Thyroid gland (tissue), 4 donors: ENCODE measurements around the gene STN1. TPM values are rescaled to one million over a fixed set of nuclear protein-coding genes. Genes with fewer than 3 reads are reported as not detected.

Source experiments
- DNase-seq, 2 donors: peaks; one replicate each; pipeline ENCODE4 v3.0.0-alpha.2; 2019
- H3K27ac ChIP-seq, 3 donors: fragments of 200-600 bp; sonication (generic); 1 replicate in 2 of 3; 2 replicates in 1 of 3; pipeline ENCODE4 v1.5.1; 2016 to 2019; ENCODE audit warnings: mild to moderate bottlenecking in 1 of 3, moderate library complexity in 1 of 3
- H3K27me3 ChIP-seq: fragments of 200-600 bp; sonication (generic); one replicate; pipeline ENCODE4 v1.5.1; 2019
- H3K36me3 ChIP-seq, 2 donors: fragments of 200-600 bp; sonication (generic); one replicate each; pipeline ENCODE4 v1.5.1; 2016 to 2019
- H3K4me1 ChIP-seq, 2 donors: fragments of 200-600 bp; sonication (generic); one replicate each; pipeline ENCODE4 v1.5.1; 2017 to 2019
- H3K4me3 ChIP-seq, 3 donors: fragments of 200-600 bp; sonication (generic); replicated peaks in 1 of 3; 1 replicate in 2 of 3; 2 replicates in 1 of 3; pipeline ENCODE4 v1.5.1; 2016; ENCODE audit warnings: mild to moderate bottlenecking in 1 of 3
- H3K9me3 ChIP-seq: fragments of 200-600 bp; sonication (generic); one replicate; pipeline ENCODE4 v1.5.1; 2017
- POLR2A ChIP-seq, 2 donors: fragments of 450-650 bp; IDR thresholded peaks; one replicate each; pipeline ENCODE4 v1.6.1; 2017; ENCODE audit warnings: antibody characterized with exemption in 2 of 2, mild to moderate bottlenecking in 2 of 2, moderate library complexity in 1 of 2
- WGBS, 2 donors: methylation state at CpG; one replicate each; pipeline ENCODE4 v1.1.5; 2017; 5-methylcytosine and 5-hydroxymethylcytosine counted together
- intact Hi-C: fragments of 100-400 bp; cut with DNase I; formaldehyde crosslinking; loops from one replicate; pipeline ENCODE4 v1.15.1; 2023
- total RNA-seq, 4 donors: library from RNA; depleted of rRNA; stranded (reverse); fragments of >200 nt; gene quantifications; one replicate each; pipeline ENCODE4 v1.2.3, GENCODE V29; 2016
- TF ChIP-seq, protein P1 (sequence below), 6 experiments: fragments of 200-600 bp in 3 of 6; fragments of 450-650 bp in 3 of 6; sonication (generic) in 3 of 6; IDR thresholded peaks; one replicate each; pipeline ENCODE4 v1.5.1; 2016 to 2019; ENCODE audit warnings: antibody characterized with exemption in 6 of 6, mild to moderate bottlenecking in 2 of 6, inconsistent platforms in 1 of 6, moderate library complexity in 1 of 6

STN1 gene
- total RNA-seq, 4 donors from 2014 or later, result 20.7 to 37.1 (median 30.7) TPM

DNA sequence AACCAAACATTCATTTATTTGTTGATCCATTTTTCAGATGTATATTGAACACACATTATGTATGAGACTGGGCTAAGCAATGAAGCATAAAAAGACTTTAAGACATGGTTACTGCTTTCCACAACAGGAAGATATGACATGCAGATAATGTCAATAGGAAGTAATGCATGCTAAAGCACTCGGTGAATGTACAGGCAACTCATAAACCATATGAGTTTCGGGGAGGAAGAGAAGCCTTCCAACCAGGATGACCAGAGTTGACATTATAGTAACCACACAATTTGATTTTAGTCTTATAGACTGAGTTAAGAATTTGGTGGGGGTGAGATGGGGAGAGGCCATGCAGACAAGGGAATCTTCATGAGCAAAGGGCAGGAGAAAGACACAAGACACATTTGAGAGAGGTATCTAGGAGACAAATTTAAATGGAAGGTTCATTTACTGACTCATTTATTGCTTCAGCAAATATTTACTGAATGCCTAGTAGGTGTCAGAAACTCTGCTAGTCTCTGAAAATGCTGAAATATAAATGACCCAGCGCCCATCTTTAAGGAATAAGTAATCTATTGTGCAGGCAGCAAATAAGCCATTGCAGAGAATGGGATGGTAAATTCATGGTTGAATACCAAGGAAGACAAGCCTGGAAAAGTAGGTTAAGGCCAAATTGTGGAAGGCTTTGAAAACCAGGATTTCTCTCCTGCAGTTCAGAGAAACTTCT is 30.0 kb upstream of the STN1 start:
- intact Hi-C loops, result no loop called here

DNA sequence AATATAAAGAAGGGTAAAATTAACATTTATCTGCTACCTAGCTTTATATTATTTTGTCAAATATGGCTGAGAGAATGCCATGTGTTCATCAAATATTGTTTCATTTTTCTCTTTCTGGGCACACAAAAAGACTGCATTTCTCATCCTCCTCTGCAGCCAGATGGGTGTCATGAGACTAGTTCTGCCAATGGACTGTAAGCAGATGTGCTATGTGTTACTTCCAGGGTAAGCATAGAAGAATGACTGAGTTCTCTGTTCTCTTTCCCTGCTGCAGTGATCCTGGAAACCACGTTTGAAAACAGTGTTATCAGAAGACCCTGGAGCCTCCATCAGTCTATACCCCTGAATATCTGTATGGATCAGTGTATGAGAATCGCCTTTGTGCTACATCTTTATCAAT is 24.9 kb upstream of the STN1 start:
- DNase-seq, result no peak
- no peaks in the 10 kb centered on the region for H3K4me1 ChIP-seq
- no peaks in the 10 kb centered on the region for H3K9me3 ChIP-seq
- H3K36me3 ChIP-seq, result no peaks in the 10 kb centered on the region
- no peak overlapping the region for H3K4me3 ChIP-seq
- WGBS, 2 donors, result 69 to 74% methylated on average over 2 of the region's 2 CpGs
- H3K27ac ChIP-seq, result no peak overlapping the region
- intact Hi-C loops, result no loop called here
- H3K27me3 ChIP-seq, result no peaks in the 10 kb centered on the region
- TF ChIP-seq, protein P1, sequence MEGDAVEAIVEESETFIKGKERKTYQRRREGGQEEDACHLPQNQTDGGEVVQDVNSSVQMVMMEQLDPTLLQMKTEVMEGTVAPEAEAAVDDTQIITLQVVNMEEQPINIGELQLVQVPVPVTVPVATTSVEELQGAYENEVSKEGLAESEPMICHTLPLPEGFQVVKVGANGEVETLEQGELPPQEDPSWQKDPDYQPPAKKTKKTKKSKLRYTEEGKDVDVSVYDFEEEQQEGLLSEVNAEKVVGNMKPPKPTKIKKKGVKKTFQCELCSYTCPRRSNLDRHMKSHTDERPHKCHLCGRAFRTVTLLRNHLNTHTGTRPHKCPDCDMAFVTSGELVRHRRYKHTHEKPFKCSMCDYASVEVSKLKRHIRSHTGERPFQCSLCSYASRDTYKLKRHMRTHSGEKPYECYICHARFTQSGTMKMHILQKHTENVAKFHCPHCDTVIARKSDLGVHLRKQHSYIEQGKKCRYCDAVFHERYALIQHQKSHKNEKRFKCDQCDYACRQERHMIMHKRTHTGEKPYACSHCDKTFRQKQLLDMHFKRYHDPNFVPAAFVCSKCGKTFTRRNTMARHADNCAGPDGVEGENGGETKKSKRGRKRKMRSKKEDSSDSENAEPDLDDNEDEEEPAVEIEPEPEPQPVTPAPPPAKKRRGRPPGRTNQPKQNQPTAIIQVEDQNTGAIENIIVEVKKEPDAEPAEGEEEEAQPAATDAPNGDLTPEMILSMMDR (IDR thresholded peaks at IDR 0.05), result no peak
- TF ChIP-seq POLR2A (IDR thresholded peaks at IDR 0.05), result no peak

More for the DNA sequence above, 30.0 kb upstream of the STN1 start:
- 90 to 92% methylated on average over 3 of the region's 3 CpGs for WGBS, 2 donors
- TF ChIP-seq, protein P1 (IDR thresholded peaks at IDR 0.05), result no peak
- TF ChIP-seq POLR2A (IDR thresholded peaks at IDR 0.05), result no peak
- Histone ChIP-seq H3K27me3 (no peaks in the 10 kb centered on the region), H3K4me3 (no peak overlapping the region), H3K9me3 (no peaks in the 10 kb centered on the region), H3K36me3 (no peaks in the 10 kb centered on the region), H3K27ac (no peak overlapping the region), H3K4me1 (no peaks in the 10 kb centered on the region)
- DNase-seq, result no peak

DNA sequence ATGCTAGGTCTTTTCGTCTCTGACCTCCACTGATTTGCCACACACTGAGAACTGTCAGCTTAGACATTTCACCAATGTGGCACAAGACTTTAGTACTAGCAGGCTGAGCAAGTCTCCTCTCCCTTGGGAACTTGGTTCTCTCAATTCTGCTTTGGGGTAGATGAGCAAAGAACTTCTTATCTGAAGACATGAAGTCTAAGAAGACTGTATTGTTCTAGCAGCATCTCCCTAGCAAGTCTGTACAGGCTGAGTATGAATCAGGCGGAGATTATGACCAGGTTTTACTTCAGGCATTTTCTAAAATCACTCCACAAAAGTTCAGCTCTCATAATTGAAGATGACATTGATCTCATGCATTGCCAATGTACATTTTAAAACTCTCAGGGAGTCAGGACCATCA is 23.8 kb upstream of the STN1 start:
- DNase-seq, result no peak
- WGBS, 2 donors, result 92% methylated on average over 2 of the region's 2 CpGs
- Histone ChIP-seq H3K27me3 (no peaks in the 10 kb centered on the region), H3K4me1 (no peaks in the 10 kb centered on the region), H3K9me3 (no peaks in the 10 kb centered on the region), H3K36me3 (no peaks in the 10 kb centered on the region), H3K27ac (no peak overlapping the region), H3K4me3 (no peak overlapping the region)
- intact Hi-C loops, result no loop called here
- no peak for TF ChIP-seq POLR2A (IDR thresholded peaks at IDR 0.05)
- TF ChIP-seq, protein P1 (IDR thresholded peaks at IDR 0.05), result no peak

DNA sequence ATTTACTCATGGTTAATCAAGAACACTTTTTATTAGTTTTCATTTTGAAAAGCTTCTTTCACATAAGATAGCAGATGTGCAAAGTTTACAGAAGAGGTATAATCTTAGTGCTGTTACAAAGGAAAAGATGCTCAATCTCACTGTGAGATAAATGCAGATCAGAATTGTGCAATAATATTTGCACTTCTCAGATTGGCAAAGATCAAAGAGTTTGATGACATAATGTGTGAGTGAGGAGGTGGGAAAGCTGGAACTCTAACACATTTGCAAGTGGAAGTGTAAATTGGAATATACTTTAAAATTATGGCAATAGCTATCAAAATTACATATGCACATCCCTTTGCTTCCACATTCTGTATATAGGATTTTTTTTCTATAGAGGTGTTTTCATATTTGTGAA is 21.5 kb upstream of the STN1 start:
- Histone ChIP-seq H3K27me3 (no peaks in the 10 kb centered on the region), H3K27ac (no peak overlapping the region), H3K4me3 (no peak overlapping the region), H3K36me3 (no peaks in the 10 kb centered on the region), H3K9me3 (no peaks in the 10 kb centered on the region), H3K4me1 (no peaks in the 10 kb centered on the region)
- TF ChIP-seq, protein P1 (IDR thresholded peaks at IDR 0.05), result no peak
- no peak for TF ChIP-seq POLR2A (IDR thresholded peaks at IDR 0.05)
- DNase-seq, result no peak
- intact Hi-C loops, result no loop called here

DNA sequence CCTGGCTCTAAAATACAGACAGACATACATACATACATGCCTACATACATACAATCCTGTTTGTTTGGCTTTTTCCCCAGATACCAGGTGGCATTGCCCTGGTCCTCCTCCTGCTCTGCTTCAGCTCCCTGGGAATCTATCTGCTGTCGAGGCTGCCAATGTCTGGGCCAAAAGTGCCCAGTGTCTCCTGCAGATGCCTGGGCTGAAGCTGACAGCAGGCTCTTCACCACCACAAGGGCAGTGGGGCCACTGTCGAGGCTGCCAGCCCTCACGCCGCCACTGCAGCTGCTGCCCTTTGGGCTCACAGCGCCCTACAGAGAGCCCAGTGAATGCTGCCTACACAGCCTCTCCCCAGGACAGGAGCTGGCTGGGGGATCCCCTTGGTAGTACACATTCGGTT is 18.0 kb upstream of the STN1 start:
- DNase-seq, result no peak
- H3K4me1 ChIP-seq, result peaks cover 0 to 4% of the 10 kb centered on the region in 2 donors
- no peak overlapping the region for H3K27ac ChIP-seq
- H3K9me3 ChIP-seq, result no peaks in the 10 kb centered on the region
- no peaks in the 10 kb centered on the region for H3K27me3 ChIP-seq
- intact Hi-C loops, result no loop called here
- 70 to 72% methylated on average over 4 to 6 of the region's 6 CpGs for WGBS, 2 donors
- TF ChIP-seq POLR2A (IDR thresholded peaks at IDR 0.05), result no peak
- TF ChIP-seq, protein P1 (IDR thresholded peaks at IDR 0.05), result no peak
- no peaks in the 10 kb centered on the region for H3K36me3 ChIP-seq
- H3K4me3 ChIP-seq, result no peak overlapping the region
